SK-N-MC (cell line): ENCODE measurements around the gene EPRS1.

Source experiments
- EZH2 ChIP-seq: fragments of 200-600 bp; sonication (generic); IDR thresholded peaks from one replicate; pipeline ENCODE4 v1.6.1; 2017; ENCODE audit warnings: antibody characterized with exemption
- FOXP2 ChIP-seq: optimal IDR thresholded peaks from 2 replicates; pipeline ENCODE3; 2011; ENCODE audit warnings: mild to moderate bottlenecking, moderate library complexity; ENCODE audit not compliant: insufficient read depth; ENCODE audit errors: extremely low read length, control extremely low read depth
- POLR2AphosphoS5 ChIP-seq: IDR thresholded peaks from 2 replicates; pipeline ENCODE4 v1.6.1; 2012; ENCODE audit warnings: mild to moderate bottlenecking, low read depth, low read length, borderline replicate concordance

DNA sequence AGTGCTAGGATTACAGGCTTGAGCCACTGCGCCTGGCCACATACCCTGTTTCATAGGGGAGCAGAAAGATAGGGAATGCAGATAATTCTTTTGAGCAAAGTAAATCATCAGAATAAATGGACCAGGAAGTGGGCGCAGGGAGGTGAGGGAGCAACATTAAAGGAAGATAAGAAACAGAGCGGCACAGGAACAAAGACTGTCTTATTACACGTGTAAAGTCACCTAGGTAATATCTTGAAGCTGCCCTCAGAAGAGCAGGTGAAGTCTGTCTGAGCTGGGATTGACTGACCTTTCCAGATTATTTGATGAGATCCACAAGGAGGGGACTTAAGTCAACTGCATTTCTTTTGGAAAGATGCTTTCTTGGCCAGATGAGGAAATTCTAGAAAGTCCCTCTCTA is 7.7 kb downstream of the EPRS1 start:
- TF ChIP-seq POLR2AphosphoS5 (no peak), EZH2 (no peak), FOXP2 (no peak)
